ENCODE measurements around the gene SMARCAL1.
"Not testable (repeated sequence)": the region's sequence is repeated elsewhere in the genome, so short reads cannot be mapped to it uniquely, and the experiment has no call there.

Gene SMARCAL1

GRCh38 chr2:216412022-216412999, at the start of gene SMARCAL1:
Gene SMARCAL1 (plus strand): TSS chr2:216412484. CDS start chr2:216414705, 2,221 bp downstream.
- DNase-seq = peak; percentile 97

DNA sequence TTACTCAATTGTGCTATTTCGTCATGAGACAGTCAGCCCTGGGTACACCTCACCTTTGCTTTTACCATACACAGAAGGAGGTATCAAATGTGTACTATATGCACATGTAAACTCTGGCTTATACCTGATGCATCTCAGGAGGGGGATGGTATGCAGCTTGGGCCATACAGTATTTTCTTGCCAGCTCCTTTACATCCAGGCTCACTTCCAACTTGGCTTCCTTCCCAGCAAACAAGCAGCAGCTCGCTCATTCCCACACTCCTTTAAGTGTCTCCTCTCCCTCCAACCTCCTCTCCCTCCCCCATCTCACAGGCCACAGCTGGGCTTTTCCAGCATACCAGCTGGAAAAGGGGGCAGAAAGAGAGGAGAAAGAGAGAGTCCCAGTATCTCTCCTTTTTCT, 49.6 kb upstream of the SMARCAL1 start:
- DNase-seq = peak; percentile 67

- no peak for DNase-seq
Measured at GRCh38 chr2:216363221-216363620, 49.1 kb upstream of the SMARCAL1 start.

DNA sequence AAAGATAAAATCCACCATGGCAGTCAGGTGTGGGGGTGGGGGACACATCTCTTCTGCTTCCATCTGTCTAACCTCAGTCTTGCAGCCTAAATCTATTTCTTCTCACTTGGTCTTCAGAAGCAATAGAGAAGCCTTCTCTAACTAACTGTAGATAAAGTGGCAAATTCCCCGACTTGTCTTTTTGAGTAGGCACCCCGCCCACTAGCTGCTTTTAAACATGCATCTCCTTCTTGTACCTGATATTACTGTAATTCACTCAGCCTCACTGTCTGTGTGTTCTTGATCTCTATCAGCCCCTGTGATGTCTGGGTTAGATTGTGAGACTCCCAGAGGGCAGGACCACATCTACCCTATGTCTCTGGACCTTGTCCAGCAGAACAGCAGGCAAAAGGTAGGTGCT, 46.8 kb upstream of the SMARCAL1 start:
- no peak for DNase-seq

DNA sequence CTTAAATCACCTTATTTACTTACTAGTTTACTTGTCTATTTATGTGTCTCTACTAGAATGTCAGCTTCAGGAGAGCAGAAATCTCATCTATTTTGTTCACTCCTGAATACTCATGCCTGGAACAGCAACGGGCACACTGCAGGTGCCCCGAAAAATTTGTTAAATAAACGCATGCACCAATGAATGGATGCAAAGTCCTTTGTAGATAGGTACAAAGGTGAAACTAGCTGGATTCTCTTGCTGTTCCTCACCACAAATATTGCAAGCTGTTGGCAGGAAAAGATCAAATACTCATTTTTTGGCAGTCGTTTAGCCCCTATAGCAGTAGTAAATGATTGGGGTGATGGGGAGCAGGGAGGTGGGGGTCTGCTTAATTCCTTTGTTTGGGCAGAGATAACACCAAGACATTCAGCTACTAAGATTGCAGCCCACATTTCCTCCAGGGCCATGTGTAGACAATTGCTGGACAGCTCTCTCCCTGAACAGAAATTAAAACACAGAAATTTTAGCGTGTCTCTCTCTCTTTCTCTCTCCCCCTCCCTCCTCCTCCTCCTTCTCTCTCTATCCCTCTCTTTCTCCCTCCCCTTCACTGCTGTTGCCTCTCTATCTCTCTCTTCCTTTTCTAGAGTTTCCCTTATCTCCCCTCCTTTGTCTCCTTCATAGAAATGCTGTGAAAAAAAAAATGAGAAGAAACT, 45.4 kb upstream of the SMARCAL1 start:
- DNase-seq = no peak

GRCh38 chr2:216369821-216370220, 42.5 kb upstream of the SMARCAL1 start:
- DNase-seq = no peak

GRCh38 chr2:216370961-216371712, 41.1 kb upstream of the SMARCAL1 start:
- DNase-seq = no peak

GRCh38 chr2:216371721-216372702, 40.3 kb upstream of the SMARCAL1 start, which contains the start of gene MARCHF4:
Gene MARCHF4 (minus strand): TSS chr2:216372483. CDS start chr2:216370260, 2,223 bp downstream.
- peak; percentile 46 for DNase-seq

DNA sequence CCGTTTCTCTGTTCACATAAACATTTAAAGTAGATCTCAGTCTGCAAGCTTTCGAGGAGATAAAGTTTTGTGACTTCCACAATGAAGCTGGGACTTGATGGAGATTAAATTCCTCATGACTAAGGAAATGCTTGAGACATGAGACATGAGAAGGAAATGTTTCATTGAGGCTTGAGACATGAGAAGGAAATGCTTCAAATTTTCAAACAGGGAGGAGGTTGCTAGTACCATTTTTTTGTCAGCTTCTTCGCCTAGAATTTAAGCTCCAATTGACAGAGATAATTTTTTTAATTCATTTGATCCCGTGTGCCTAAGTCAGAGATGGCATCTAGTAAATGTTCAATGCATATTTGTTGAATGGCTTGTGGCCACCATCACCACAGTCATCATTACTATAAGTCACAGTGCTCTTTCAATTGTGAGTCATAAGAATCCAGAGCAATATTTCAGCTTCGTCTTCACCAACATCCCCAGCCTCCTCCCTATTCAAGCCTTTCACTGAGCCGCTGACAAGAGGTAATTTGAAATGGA, 39.5 kb upstream of the SMARCAL1 start:
- DNase-seq = no peak

DNA sequence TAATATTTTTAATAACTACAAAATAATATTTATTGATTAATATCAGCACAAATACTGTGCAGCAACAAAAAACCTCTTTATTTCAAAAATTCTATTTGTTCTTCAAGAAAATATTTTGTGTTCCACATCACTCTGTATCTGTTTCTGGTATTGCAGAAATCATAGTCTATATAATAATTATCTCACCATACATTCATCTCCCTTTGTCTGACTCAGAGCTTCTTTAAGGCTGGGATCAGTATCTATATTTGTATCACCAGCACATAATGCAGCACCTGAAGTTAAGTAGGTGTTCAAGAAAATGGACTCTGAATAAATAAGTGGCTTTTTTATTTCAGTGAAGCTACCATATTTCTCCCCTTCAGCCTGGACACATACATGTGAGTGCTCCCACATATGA, 38.4 kb upstream of the SMARCAL1 start:
- no peak for DNase-seq

GRCh38 chr2:216375286-216375685, 37.0 kb upstream of the SMARCAL1 start:
- no peak for DNase-seq

GRCh38 chr2:216379977-216380376, 32.3 kb upstream of the SMARCAL1 start:
- DNase-seq = no peak

- not testable (repeated sequence) for DNase-seq
Measured at GRCh38 chr2:216384409-216384808, 27.9 kb upstream of the SMARCAL1 start.

- no peak for DNase-seq
Measured at GRCh38 chr2:216385478-216385877, 26.8 kb upstream of the SMARCAL1 start.

DNA sequence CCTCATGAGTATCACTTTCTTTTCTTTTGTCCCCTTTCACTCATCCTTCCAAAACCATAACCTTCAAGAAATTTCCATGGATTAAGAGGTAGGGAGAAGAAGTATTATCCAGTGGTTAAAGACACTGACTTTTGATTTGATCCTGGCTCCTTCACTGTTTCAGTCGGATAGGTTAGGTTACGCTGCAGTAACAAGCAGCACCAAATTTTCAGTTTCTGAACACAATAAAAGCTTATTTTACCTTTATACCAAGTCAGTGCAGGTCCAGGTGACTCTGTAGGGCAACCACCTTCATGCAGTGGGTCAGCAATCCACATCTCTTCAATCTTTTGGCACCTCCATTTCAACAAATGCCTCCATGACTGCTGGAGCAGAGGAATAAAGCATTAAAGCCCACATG, 25.0 kb upstream of the SMARCAL1 start:
- no peak for DNase-seq

- DNase-seq = no peak
Measured at GRCh38 chr2:216388046-216388884, 24.0 kb upstream of the SMARCAL1 start.

DNA sequence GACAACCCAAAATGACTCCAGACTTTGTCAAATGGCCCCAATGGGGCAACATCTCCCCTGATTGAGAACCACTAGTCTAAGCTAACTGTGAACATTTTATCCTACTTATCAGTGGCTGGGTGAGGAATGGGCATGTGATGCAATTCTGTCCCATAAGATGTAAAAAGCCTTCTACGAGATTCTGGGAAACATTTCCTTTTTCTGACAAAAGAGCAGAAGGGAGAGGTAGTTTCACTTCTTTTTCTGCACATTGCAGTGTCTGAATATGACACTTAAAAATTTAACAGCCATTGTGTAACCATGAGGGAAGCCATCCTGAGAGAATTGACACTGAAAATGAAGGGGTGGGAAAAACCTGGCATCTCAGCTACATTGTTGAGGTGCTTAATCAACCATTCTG, 22.7 kb upstream of the SMARCAL1 start:
- DNase-seq = no peak

GRCh38 chr2:216391401-216391800, 20.9 kb upstream of the SMARCAL1 start:
- no peak for DNase-seq

DNA sequence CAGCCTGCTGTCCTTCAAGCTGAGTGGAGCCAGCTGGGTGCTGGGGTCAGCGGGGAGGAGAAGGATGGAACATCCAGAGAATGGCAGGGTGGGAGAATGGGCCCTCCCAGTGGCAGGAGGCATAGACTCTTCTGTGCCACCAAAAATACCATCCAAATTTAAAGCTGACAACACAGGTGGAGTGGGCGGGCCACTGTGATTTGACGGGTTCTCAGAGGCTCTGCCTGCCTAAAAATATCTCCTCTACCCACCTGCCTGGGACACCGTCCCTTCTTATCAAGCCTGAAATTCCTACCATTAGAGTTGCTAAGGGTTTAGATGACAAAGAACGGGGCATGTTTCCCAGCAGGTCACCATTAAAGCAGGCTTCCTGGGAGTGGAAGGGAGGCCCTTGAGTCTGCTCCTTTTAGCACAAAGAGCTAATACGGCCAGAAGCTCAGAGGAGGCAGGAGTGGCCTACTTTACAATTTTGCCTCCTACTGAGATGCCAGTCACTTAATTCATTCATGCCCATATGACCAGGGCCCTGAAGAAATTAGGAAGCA, 20.2 kb upstream of the SMARCAL1 start:
- DNase-seq = no peak
